ENCODE results near the gene D2HGDH.

DNA sequence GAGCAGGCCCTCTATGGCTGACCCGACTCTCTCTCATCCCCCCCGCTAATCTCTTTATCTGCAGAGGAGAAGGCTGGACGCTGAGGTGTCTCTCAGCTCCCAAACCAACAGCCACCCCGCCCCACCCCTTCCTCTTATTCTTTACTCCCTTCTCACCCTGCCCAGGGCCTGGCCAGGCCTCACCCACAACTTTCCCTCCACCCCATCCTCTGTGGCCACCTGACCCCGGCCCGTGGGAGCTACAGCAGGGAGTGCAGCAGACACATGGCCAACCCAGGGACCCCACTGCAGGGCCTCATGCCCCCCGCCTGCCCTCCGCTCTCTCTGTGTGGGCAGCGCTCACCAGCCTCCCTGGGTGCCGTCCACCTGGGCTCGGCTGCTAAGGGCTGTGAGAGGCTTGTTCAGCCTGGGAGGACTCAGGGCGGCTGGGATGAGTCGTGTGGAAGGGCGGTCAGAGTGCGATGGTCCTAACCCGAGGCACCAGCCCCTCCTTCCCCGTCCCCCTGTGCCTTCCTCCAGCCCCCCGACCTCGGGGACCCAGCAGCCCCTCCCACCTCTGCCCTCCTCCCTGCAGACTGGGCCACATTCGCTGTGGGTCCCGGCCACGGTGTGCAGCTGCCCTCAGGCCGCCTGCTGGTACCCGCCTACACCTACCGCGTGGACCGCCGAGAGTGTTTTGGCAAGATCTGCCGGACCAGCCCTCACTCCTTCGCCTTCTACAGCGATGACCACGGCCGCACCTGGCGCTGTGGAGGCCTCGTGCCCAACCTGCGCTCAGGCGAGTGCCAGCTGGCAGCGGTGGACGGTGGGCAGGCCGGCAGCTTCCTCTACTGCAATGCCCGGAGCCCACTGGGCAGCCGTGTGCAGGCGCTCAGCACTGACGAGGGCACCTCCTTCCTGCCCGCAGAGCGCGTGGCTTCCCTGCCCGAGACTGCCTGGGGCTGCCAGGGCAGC lies 81.3 kb downstream of the D2HGDH start:
- no peak for TF ChIP-seq POLR2AphosphoS5 (IDR thresholded peaks at IDR 0.05)
- TF ChIP-seq, protein P1, sequence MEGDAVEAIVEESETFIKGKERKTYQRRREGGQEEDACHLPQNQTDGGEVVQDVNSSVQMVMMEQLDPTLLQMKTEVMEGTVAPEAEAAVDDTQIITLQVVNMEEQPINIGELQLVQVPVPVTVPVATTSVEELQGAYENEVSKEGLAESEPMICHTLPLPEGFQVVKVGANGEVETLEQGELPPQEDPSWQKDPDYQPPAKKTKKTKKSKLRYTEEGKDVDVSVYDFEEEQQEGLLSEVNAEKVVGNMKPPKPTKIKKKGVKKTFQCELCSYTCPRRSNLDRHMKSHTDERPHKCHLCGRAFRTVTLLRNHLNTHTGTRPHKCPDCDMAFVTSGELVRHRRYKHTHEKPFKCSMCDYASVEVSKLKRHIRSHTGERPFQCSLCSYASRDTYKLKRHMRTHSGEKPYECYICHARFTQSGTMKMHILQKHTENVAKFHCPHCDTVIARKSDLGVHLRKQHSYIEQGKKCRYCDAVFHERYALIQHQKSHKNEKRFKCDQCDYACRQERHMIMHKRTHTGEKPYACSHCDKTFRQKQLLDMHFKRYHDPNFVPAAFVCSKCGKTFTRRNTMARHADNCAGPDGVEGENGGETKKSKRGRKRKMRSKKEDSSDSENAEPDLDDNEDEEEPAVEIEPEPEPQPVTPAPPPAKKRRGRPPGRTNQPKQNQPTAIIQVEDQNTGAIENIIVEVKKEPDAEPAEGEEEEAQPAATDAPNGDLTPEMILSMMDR (IDR thresholded peaks at IDR 0.05 in 8 of 11, conservative IDR thresholded peaks at IDR 0.05 in 3 of 11), result no peak

All from spleen (tissue), 7 donors.